K562 (cell line): ENCODE measurements around the gene SRC. TPM values are rescaled to one million over a fixed set of nuclear protein-coding genes. Genes with fewer than 3 reads are reported as not detected.
"Not testable (repeated sequence)": the region's sequence is repeated elsewhere in the genome, so short reads cannot be mapped to it uniquely, and the experiment has no call there.

ENCODE experiments used
- ATAC-seq: fragments of 200-7000 bp; cut with Tn5 transposase; 3 replicates; pipeline ENCODE4 v1.9.1; 2020; ENCODE audit warnings: moderate library complexity
- BruUV-seq: library from RNA; stranded (reverse); fragments of 400-500 nt; replicated peaks from 2 replicates; lab custom pipeline; 2021; lab: Mats Ljungman, UMichigan
- CTCF ChIA-PET: fragments of 300-600 bp; formaldehyde crosslinking; extraction: SDS; loops from one replicate; lab custom pipeline; 2021; ENCODE audit warnings: low intra/inter-chr PET ratio; lab: Yijun Ruan, JAX
- POLR2A ChIA-PET: fragments of 300-600, 350-650 bp; sonication (Branson Sonifier 250); formaldehyde crosslinking; extraction: SDS; loops from one replicate; lab custom pipeline; 2021; ENCODE audit warnings: antibody characterized with exemption, inconsistent platforms; lab: Yijun Ruan, JAX
- DNase-seq, 4 experiments: peaks; one replicate each; pipeline versions ENCODE4 v3.0.0 to v3.0.0-alpha.2; 2011 to 2018; ENCODE audit warnings: low spot score in 3 of 4, mixed read lengths in 3 of 4; ENCODE audit errors: extremely low read depth in 1 of 4
- FAIRE-seq: peaks from 2 replicates; lab custom pipeline; 2011; peaks lifted over from hg19 to GRCh38; lab: Jason Lieb, UNC
- H2AFZ ChIP-seq: 2 replicates; pipeline ENCODE4 v1.6.0; 2011; ENCODE audit warnings: low read depth, low read length, control low read depth, inconsistent platforms
- H3K27ac ChIP-seq: fragments of 200-600 bp; 3 replicates; pipeline ENCODE4 v1.8.0; 2011; ENCODE audit warnings: low read depth, mild to moderate bottlenecking, control low read depth, inconsistent platforms, low read length, moderate library complexity, mixed read lengths; ENCODE audit errors: extremely low read depth
- H3K27me3 ChIP-seq, 2 experiments: fragments of 300-600 bp in 1 of 2; 2 replicates in 1 of 2; 3 replicates in 1 of 2; pipeline versions ENCODE4 v1.6.0 to v1.8.0; 2011; ENCODE audit warnings: inconsistent platforms in 2 of 2, low read length in 2 of 2, mild to moderate bottlenecking in 1 of 2, mixed read lengths in 1 of 2, moderate library complexity in 1 of 2; ENCODE audit not compliant: control insufficient read depth in 2 of 2, insufficient read depth in 2 of 2
- H3K36me3 ChIP-seq: fragments of 300-600 bp; 3 replicates; pipeline ENCODE4 v1.8.0; 2011; ENCODE audit warnings: mild to moderate bottlenecking, low read length, inconsistent platforms; ENCODE audit not compliant: control insufficient read depth, insufficient read depth
- H3K4me1 ChIP-seq, 2 experiments: fragments of 200-600 bp in 1 of 2; replicated peaks in 1 of 2; 2 replicates in 1 of 2; 3 replicates in 1 of 2; pipeline versions ENCODE4 v1.5.1 to v1.8.0; 2011; ENCODE audit warnings: inconsistent platforms in 2 of 2, low read length in 2 of 2, mild to moderate bottlenecking in 1 of 2, mixed read lengths in 1 of 2, moderate library complexity in 1 of 2; ENCODE audit not compliant: control insufficient read depth in 2 of 2, insufficient read depth in 2 of 2
- H3K4me2 ChIP-seq: 2 replicates; pipeline ENCODE4 v1.6.1; 2011; ENCODE audit warnings: low read length, control low read depth, inconsistent platforms, mixed read lengths; ENCODE audit not compliant: insufficient read depth
- H3K4me3 ChIP-seq: fragments of 200-600 bp; sonication (generic), shearing (Covaris generic); 2 replicates; pipeline ENCODE4 v1.5.1; 2016; ENCODE audit warnings: control low read depth, inconsistent platforms
- H3K79me2 ChIP-seq: fragments of 200-600 bp; 3 replicates; pipeline ENCODE4 v1.8.0; 2011; ENCODE audit warnings: low read length, inconsistent platforms; ENCODE audit not compliant: control insufficient read depth, insufficient read depth
- H3K9ac ChIP-seq, 2 experiments: 2 replicates each; pipeline versions ENCODE4 v1.6.0 to v1.6.1; 2011; ENCODE audit warnings: low read depth in 2 of 2, low read length in 2 of 2, control low read depth in 1 of 2, inconsistent platforms in 1 of 2, mild to moderate bottlenecking in 1 of 2, mixed read lengths in 1 of 2; ENCODE audit not compliant: insufficient read depth in 1 of 2
- H3K9me1 ChIP-seq: one replicate; pipeline ENCODE4 v1.6.0; 2011; ENCODE audit warnings: inconsistent platforms, mild to moderate bottlenecking, low read length, moderate library complexity; ENCODE audit not compliant: control insufficient read depth, insufficient read depth
- H3K9me3 ChIP-seq: replicated peaks from 2 replicates; pipeline ENCODE4 v1.5.1; 2011; ENCODE audit warnings: low read depth, low read length, inconsistent platforms; ENCODE audit not compliant: control insufficient read depth, insufficient read depth
- H4K20me1 ChIP-seq: replicated peaks from 2 replicates; pipeline ENCODE4 v1.6.1; 2011; ENCODE audit warnings: low read length, inconsistent platforms, mixed read lengths; ENCODE audit not compliant: control insufficient read depth, insufficient read depth
- RBM17 ChIP-seq: fragments of 200-400 bp; formaldehyde crosslinking; IDR thresholded peaks from 2 replicates; pipeline ENCODE4 v1.6.1; 2017; ENCODE audit warnings: low read depth, mild to moderate bottlenecking, low read length, borderline replicate concordance
- ZNF121 ChIP-seq: sonication (generic); formaldehyde crosslinking; conservative IDR thresholded peaks from 2 replicates; pipeline ENCODE4 v1.8.0; 2022; ENCODE audit warnings: missing genetic modification reagents
- ZNF212 ChIP-seq: fragments of 450-650 bp; formaldehyde crosslinking; IDR thresholded peaks from 2 replicates; pipeline ENCODE4 v1.4.0; 2020; ENCODE audit warnings: mild to moderate bottlenecking
- WGBS: fragments of 100-300 bp; shearing (Covaris generic); methylation state at CpG from one replicate; pipeline ENCODE4 v1.1.6; 2016; ENCODE audit warnings: low coverage, mixed read lengths; ENCODE audit not compliant: insufficient coverage; ENCODE audit errors: missing lambda C conversion rate; 5-methylcytosine and 5-hydroxymethylcytosine counted together
- in situ Hi-C: fragments of 300-500 bp; cut with MboI; formaldehyde crosslinking; loops from 4 replicates; pipeline ENCODE4 v1.15.0; 2018; ENCODE audit warnings: inconsistent platforms, mixed read lengths
- intact Hi-C: fragments of 100-400 bp; cut with micrococcal nuclease; formaldehyde crosslinking; loops from 2 replicates; pipeline ENCODE4 v1.14.2; 2022
- polyA plus RNA-seq, 8 experiments: library from polyadenylated mRNA; depleted of rRNA in 4 of 8; stranded (reverse) in 5 of 8; unstranded in 3 of 8; fragments of >200 nt; fragmentation: Nextera tagmentation in 2 of 8; fragmentation: Illumina TruSeq in 1 of 8; extraction: Ambion mirVana in 2 of 8; extraction: Trizol in 1 of 8; gene quantifications; 2 replicates each; pipeline versions ENCODE4 v1.2.1 to v1.2.3, GENCODE V29; 2011 to 2014; ENCODE audit warnings: inconsistent platforms in 1 of 8, missing spikeins in 1 of 8
- total RNA-seq, 7 experiments: library from RNA; depleted of rRNA in 6 of 7; stranded (reverse); fragments of >200 nt in 6 of 7; fragmentation: Illumina TruSeq in 2 of 7; extraction: Trizol in 2 of 7; gene quantifications; 2 replicates each; pipeline versions ENCODE4 v1.2.1 to v1.2.3, GENCODE V29; 2011 to 2021; ENCODE audit warnings: low replicate concordance in 1 of 7
- TF ChIP-seq, protein P1 (sequence below), 2 experiments: fragments of 450-650 bp; IDR thresholded peaks; 2 replicates each; pipeline ENCODE4 v1.6.1; 2016

SRC gene
- total and polyA plus RNA-seq, 9 of the 15 experiments (the other 6 are each of a cell fraction or from before 2014, with no cell fraction given) = 0.06 to 8.5 (median 3.1) TPM

DNA sequence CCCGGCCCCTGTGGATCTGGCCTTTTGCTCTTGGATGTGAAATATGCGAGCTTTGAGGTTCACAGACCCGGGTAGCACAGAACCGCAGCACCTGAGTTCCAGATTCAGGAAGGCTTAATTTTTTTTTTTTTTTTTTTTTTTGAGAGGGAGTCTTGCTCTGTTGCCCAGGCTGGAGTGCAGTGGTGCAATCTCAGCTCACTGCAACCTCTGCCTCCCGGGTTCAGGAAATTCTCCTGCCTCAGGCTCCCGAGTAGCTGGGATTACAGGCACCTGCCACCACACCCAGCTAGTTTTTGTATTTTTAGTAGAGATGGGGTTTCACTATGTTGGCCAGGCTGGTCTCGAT is 6.2 kb upstream of the SRC start:
- POLR2A ChIA-PET, DNase-seq, H3K27ac ChIP-seq, BruUV-seq, H3K27me3 ChIP-seq, intact Hi-C loops, H3K36me3 ChIP-seq, H3K9me3 ChIP-seq, ATAC-seq, CTCF ChIA-PET, H2AFZ ChIP-seq, H3K4me3 ChIP-seq, H4K20me1 ChIP-seq, FAIRE-seq, H3K4me2 ChIP-seq, in situ Hi-C loops, H3K9me1 ChIP-seq, H3K9ac ChIP-seq, H3K79me2 ChIP-seq: not testable (repeated sequence)
- peak; percentile 46; the same call in 1 of the 2 replicates for TF ChIP-seq ZNF121
- H3K4me1 ChIP-seq = peaks cover 16 to 22% of the 10 kb centered on the region in 2 experiments
- 33% methylated on average over 6 of the region's 7 CpGs for WGBS

GRCh38 chr20:37340998-37341397 is 4.9 kb upstream of the SRC start:
- POLR2A ChIA-PET = interaction anchor here (0.6 to 0.7 kb wide), 2 partner anchors 14 to 1737 kb away, joined by 3 read pairs; no protein-coding TSS in a partner anchor
- no peak for FAIRE-seq

More at GRCh38 chr20:37340998-37341397, 4.9 kb upstream of the SRC start:
- no peak for ATAC-seq
- Histone ChIP-seq H3K36me3 (no peaks in the 10 kb centered on the region), H3K4me3 (no peak overlapping the region), H4K20me1 (no peaks in the 10 kb centered on the region), H2AFZ (no peak overlapping the region), H3K27me3 (no peaks in the 10 kb centered on the region), H3K4me1 (peaks cover 11 to 24% of the 10 kb centered on the region in 2 experiments), H3K9me3 (no peaks in the 10 kb centered on the region), H3K9ac (no peak overlapping the region), H3K9me1 (no peaks in the 10 kb centered on the region), H3K79me2 (no peaks in the 10 kb centered on the region), H3K27ac (no peak overlapping the region), H3K4me2 (no peak overlapping the region)
- TF ChIP-seq RBM17 (no peak), ZNF212 (CRISPR knock-in tag) (no peak)
- TF ChIP-seq, protein P1, sequence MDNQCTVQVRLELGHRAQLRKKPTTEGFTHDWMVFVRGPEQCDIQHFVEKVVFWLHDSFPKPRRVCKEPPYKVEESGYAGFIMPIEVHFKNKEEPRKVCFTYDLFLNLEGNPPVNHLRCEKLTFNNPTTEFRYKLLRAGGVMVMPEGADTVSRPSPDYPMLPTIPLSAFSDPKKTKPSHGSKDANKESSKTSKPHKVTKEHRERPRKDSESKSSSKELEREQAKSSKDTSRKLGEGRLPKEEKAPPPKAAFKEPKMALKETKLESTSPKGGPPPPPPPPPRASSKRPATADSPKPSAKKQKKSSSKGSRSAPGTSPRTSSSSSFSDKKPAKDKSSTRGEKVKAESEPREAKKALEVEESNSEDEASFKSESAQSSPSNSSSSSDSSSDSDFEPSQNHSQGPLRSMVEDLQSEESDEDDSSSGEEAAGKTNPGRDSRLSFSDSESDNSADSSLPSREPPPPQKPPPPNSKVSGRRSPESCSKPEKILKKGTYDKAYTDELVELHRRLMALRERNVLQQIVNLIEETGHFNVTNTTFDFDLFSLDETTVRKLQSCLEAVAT (IDR thresholded peaks at IDR 0.05) = no peak
- WGBS = 55% methylated on average over 6 of the region's 6 CpGs
- no peak for DNase-seq
- CTCF ChIA-PET = no interaction called here
- BruUV-seq = no TSS peak
- intact Hi-C loops = no loop called here
- in situ Hi-C loops = no loop called here
